CD4-positive, alpha-beta T cell treated with Interleukin-17A for 4 hours (primary cell): ENCODE results near the gene TPCN1.
A peak's percentile ranks its signal among the peaks of the same experiment; 100 is the strongest.

Experiments used
- DNase-seq: peaks from one replicate; pipeline ENCODE4 v3.0.0-alpha.2; 2020; ENCODE audit warnings: mixed read lengths

The TPCN1 gene

DNA sequence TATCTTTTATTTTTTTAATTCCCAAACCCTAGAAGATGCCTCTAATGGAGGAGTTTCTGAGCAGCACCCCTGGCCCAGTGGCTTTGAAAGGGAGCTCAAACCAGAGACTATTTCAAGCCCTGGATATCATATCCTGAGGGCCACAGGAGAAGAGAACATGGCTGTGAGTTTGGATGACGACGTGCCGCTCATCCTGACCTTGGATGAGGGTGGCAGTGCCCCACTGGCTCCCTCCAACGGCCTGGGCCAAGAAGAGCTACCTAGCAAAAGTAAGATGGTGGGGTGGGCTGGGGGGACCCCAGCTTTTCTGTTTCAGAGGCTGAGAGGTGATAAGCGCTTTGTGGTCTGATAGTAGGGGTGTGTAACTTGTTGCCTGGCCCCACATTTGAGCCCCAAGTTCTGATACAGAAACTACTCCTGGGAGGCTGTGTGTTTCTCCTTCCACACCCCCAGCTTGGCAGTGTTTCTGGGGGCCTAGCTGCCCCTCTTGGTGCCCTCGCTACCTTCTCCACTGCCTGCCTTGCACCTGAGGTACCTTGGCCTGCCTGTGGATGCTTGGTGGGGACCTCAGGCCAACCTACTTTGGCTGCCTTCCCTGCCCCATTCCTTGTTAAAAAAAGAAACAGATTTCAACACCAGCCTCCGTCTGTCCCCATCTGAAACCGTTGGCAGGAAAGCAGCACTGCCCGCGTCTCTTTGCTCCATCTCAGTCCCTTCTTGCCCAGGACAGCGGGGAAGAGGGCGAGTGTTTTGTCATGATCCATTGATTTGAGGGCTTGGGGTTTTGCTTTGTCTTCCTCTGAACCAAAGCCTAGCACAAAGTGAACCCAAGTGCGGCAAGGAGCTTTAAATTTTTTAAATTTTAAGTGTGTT is 5.7 kb downstream of the TPCN1 start:
- DNase-seq: no peak

DNA sequence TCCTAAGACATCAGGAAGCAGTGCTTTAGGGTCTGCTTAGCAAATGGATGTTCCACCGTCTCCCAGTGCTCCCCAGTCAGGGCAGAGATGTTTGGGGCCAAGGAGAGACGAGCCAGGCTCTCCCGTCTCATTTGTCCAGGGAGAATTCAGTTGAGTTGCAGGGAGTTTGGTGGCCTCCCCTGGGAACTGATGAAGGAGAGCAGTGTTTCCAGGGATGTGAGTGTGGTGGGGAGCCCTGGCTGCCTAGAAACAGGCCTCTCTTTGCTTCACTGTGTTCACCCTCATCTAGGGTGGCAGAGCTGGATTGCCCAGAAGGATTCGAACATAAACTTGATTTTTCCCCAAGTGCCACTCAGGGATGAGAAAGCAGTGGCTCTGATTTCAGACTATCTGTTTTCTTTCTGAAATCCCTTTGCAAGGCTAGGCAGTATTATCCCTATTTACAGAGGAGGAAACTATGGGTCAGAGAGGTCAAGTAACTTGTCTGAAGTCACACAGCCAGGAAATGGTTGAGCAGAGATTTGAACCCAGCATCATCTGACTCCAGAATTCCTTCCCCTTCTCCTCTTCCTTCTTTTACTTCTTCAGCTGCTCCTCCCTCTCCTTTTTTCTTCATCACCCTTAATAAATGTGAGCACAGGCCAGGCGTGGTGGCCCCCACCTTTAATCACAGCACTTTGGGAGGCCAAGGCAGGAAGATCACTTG is 6.6 kb downstream of the TPCN1 start:
- no peak for DNase-seq

DNA sequence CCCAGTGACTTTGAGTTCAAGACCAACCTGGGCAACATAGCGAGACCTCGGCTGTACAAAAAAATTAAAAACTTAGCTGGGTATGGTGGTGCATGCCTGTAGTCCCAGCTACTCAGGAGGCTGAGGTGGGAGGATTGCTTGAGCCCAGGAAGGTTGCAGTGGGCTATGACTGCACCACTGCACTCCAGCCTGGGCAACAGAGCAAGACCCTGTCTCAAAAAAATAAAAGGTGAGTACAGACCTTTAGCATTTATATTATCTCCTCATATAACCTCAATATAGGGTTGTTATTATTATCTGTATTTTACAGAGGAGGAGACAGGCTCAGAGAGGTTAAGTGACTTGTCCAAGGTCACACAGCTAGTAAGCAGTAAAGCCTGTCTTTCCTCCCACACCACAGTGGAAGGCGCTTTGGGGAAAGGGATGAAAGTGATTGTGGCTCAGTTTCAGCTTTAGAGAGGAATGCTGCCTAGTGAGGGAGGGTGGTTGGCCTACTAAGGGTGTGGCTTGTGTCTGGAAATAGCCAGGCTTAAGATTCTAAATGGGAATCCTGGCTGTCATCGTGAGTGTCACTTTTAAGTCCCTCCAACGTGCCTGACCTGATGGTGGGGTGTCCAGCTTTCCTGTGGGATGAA is 7.2 kb downstream of the TPCN1 start:
- DNase-seq: no peak

DNA sequence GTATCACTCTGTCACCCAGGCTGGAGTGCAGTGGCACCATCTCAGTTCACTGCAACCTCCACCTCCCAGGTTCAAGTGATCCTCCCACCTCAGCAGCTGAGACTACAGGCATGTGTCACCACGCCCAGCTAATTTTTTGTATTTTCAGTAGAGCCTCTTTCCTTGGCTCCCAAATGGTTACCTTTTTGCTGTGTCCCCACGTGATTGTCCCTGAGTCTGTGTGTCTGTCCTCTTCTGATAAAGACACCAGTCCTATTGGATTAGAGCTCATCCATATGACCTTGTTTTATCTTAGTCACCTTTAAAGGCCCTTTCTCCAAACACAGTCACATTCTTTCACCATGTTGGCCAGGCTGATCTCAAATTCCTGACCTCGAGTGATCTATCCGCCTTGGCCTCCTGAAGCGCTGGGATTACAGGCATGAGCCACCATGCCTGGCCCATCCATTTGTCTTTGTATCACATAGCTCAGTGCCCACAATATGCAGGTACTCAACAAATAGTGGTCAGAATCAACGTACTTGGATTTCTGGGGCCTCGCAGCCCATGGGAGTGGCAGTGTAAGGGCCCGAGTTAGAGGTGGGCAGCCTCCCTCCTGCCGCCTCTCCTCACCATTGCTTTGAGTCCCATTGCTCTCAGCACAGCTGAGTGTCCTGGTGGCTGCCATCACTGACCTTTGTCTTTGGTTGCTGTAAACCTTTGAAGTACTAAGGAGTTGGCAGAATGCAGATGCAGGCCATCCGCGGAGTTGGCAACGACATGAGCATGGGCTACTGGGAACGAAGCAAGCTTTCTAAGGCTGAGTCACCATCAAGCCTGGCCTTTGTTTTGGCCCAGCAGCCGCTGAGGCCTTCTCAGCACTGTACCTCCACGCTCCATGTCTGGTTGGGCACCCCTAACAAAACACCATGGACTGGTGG is 9.3 kb downstream of the TPCN1 start:
- DNase-seq: no peak

DNA sequence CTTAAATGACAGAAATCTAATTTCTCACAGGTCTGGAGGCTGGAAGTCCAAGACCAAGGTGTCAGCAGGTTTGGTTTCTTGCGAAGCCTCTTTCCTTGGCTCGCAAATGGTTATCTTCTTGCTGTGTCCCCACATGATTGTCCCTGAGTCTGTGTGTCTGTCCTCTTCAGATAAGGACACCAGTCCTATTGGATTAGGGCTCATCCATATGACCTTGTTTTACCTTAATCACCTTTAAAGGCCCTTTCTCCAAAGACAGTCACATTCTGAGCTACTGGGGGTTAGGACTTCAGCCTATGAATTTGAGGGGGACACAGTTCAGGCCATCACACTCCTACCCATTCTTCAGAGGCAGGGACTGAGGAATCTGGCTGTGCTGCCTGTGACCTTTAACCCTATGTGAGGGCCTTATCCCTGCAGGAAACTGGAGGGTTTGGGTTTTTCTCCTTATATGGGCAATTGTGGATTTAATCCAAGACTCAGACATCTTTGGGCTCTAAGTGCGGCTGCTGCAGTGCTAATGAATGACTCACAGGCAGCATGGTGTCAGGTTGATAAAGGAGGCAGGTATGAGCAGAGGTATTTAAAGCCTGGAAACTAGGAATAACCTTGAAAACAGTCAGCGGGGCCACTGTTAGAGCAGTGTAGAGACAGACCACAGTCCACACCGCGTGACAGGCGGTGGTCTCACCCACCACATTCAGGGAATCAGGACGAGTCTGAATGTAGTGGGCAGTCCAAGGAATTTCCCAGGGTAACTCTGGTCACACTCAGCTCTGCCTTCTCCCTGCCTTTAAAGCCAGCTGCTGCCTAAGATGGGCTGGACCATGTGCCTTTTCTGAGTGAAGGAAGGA is 10.2 kb downstream of the TPCN1 start:
- DNase-seq: no peak

DNA sequence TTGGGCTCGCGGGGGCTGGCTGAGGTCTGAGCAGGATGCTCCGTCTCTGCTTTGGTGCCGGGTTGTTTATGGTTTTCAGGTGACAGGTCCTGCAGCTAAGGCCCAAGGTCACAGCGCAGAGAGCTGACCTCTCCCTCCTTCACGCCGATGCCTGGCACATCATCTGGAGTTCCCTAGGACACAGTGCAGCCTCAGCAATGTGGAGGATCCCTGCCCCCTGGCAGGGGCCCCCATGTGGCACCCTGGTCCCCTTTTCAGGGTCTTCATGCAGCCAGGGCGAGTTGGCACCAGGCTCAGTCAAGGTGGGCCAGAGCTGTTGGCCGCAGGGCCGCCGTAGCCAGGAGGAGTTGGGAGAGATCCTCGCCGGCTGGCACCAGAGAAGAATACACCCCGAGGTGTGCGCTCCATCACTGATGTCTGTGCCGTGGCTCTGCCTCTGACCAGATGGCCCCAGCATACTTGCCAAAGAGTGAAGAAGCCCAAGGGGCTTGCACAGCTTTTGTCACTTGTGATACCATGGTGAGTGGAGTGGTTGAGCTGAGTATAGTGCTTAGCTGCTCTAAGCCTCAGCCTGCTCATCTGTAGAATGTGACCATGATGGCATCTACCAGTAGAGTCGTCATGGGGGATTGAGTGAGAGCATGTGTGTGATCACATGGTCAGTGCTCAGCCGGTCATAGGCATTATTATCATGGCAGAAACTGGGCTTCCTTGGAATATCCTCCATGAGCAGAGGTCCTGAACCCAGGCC is 11.0 kb downstream of the TPCN1 start:
- DNase-seq: no peak

DNA sequence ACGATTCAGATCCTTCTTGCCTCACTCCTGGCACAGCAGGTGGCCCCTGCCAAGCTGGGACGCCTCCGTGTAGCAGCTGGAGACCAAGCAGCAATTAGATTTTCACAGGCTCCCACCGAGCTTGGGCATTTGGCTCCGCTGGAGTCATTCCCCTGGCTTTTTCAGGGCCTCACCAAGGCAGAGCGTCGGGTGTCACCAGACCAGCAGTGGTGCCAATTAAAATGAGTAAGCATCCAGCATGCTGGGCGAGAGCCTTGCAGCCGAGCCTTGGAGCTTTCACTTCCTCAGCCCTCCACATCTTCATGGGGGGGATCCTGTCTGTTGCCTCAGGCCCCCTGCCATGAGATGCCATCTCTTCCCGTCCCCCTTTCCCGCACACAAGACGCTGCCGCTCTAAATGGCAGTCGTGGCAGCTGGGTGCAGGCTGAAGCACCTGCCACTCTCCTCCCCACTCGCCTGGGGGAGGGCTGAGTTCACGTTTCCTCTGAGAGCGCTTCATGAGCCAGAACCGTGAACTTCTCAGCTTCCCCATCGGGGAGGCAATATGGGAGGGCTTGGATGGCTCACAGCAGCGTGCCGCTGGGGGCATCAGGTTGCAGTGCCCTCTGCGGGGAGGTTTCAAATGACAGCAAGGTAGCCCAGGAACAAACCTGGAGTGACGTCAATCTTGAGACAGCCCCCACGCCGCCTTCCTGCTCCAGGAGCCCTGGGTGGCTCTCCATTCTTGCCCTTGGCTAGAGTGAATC is 11.7 kb downstream of the TPCN1 start:
- DNase-seq: peak; percentile 79

DNA sequence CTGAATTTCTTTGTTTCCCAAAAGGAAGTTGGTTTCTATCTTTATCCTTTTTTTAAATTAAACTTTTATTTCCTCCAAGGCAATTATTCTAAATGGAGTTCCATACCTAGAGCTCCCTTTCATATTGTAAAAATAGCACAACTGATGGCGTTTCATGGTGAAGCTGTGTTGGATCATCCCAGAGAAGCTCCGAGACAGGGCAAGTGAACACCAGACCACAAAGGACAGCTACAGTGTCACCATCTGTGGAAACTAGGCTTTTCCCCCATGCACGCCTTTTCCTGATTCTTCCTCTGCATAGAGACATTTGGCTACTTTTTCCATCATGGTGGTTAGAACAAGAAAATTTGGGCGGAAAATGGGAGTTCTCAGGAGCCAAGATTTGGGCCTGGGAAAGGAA is 12.7 kb downstream of the TPCN1 start:
- DNase-seq: no peak

DNA sequence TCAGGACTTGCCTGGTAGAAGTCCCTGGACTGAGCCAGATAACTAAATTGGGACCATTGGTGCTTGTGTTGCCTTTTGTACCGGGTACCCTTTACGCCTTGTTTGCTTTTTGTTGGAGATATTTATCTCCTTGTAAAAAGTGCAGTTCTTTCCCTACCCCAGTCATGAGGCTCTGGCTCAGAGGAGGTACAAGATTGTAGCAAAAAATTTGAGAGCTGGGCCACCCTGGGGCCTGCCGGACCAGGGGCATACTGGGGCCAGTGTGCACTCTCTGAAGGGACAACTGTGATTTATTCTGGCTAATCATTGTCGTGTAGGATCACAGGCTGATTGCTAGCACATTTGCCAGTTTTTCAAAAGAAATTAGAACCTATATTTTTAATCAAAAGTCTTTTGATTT is 13.2 kb downstream of the TPCN1 start:
- no peak for DNase-seq

DNA sequence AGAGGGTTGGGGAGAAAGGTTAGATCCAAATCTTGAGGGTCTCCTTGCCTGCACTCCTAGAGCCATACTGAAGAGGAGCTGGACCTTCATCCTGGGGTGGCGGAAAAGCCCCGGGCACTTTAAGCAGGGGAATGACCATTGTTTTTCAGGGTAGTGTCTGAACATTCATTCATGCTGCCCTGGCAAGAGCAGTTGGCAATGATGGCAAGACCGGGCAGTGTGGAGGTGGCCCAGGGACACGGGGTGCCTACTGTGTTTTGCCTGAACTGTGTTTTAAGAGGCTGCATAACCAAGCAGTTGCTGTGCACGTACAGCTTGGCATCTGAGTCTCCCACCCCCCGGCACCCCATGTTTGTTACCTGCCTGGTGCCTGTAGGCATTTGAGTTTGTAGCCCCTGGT is 14.7 kb downstream of the TPCN1 start:
- DNase-seq: no peak

DNA sequence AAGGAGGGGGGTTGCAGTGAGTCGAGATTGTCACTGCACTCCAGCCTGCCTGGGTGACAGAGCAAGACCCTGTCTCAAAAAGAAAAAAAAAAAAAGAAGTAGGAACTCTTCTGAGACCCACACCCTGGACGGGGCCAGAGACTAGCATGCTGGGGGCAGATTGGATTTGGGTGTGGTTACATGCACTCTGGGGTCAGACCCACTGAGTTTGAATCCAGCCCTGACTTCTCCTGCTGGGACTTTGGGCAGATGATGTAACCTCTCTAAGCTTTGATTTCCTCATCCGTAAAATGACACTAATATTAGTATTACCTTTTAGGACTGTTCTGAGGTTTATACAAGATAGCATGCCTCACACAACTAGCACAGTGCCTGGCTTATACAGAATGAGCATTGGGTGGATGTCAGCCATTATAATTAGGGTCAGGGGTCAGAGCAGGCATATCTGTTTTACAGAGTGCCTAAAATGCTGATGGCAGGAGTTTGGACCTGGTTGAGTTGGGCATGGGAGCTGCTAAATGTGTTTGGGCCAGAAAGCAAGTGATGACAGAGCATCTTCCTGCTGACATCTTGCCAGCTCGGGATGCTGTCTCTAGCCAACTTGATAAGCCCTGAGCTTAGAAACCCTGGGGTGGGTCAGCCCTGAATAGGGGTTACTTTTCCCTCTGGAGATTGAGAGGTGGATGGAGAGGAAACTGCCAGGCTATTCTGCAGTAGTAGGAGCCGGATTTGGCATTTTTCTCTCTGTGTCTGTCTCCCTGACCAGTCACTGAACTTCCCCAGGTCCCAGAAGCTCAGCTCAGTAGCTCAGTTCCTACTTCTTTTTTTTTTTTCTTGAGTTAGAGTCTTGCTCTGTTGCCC is 15.5 kb downstream of the TPCN1 start:
- DNase-seq: no peak

DNA sequence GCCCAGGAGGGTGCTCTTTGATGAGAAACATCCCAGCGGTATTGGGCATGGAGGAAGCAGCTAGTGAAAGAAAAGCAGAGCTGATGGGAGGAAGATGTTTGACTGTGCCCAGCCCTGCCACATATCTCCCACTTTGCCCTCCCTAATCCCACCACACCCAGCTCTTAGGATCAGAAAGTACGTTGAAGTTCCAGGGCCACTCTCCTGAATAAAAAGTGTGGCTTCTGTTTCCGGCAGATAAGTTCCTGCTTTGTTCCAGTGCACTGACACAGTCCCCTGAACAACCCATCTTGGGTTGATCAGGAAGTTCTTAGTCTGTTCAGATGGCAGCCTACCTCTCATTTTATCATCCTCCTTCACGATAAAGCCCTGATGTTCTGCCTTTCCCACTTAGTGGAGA is 16.5 kb downstream of the TPCN1 start:
- no peak for DNase-seq

DNA sequence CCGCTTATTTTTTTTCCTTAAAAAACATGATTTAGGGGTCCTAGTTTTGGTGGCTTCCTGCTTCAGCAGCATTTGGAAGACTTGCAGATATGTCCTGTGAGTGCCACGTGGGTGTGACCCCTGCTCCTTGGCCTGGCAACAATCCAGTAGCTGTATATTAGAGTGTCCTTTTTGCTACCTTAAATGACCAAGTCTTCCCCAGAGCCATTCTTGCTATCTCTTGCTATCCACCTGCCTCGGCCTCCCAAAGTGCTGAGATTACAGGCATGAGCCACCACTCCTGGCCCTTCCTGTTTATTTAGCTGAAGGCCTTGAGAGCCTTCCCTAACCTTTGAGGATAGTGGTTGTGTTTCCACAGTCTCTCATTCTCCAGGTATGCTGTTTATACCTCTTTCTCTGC is 17.0 kb downstream of the TPCN1 start:
- DNase-seq: no peak

DNA sequence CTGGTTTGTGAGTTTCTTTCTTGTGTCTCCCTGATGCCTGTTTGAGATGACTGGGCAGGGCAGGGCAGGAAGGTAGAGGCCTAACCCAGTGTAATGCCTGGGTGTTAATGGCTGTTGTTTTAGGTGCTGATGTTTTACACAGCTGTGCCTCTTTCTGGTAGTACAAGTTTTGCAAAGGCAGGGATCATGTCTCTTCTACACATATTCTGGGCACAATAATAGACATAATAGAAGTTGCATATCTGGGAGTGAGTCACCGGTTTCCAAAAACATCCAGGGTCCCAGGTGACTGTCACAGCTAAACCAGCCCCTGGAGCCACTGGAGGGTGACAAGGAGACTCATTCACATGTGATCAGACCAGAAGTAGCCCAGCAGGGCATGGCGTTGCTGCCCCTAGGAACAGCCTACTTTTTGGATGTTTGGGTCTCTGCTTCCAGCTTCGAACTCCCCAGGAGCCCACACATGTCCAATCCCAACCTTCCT is 18.1 kb downstream of the TPCN1 start:
- no peak for DNase-seq

DNA sequence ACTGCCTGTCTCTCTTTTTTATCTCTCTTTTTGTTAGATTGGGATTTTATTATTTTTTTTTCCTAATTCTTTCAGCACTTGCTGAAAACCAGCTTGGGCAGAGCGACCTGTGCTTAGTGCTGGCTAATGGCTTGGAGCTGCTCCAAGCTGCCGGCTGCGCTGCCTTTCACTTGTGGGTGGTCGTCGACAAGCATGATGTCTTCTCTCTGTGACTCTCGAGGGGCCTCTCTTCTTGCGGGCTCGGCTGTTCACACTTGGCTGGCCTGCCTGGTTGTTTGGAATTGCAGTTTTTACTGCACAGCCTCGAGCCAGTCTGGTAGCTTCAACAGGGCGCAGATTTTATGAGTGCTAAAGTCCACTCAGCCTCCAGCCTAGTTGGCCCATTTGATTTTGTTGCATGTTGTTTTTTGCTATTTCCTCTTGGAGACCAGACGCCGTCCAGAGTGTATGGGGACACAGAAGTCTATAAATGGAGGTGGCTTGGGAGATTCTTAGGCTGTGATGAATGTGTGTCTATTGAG is 18.6 kb downstream of the TPCN1 start:
- no peak for DNase-seq

DNA sequence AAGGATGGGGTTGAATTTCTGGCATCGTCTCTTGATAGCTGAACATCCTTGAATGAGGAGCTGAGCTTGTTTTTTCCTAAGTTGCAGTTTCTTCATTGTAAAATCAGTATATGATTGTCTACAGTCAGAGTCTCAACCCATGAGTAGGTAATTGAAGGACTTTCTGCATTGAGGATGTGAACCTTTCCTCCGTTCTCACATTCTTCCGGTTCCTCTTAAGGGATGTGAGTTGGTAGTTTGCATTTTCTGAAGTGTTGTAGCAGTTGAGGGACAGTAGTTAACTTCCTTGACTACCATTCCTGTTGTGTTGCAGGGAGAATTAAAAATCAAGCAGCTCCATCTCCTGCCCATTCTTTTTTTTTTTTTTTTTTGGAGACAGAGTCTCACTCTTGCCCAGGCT is 19.1 kb downstream of the TPCN1 start:
- no peak for DNase-seq

DNA sequence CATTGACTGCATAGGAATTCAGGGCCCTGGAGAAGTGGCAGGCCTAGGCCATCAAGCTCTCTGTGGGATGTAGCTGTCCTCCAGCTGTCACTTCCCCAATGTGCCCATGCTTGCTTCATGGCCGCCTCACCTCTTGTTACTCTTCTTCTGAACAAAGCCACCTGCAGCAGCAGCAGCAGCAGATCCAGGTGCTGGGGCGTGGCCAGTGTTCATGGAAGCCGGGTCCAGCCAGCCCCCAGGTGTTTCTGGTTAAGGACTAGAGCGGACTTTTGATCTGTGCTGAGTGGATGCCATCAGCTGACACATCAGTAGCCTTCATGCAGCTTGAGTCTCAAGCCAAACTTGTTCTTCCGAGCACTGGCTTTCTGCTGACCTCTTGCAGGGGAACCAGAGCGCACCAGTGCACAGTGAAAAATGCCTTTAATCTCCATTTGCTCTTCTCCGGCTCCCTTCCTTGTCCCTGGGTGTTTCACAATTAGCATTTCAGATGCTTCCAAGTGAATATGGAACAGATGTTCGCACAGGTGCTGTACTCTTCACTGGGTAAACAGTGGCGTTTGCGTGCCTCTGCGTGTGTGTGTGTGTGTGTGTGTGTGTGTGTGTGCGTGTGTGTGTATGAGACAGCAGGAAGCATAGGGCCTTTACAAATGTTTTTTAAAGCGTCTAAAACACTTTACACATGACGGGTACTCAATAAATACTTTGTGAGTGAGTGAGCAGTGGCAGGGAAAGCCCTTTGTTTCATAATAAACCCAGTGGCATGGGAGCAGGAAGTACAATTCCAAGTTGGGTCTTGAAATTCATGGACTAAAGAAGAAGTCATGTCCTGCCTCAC is 20.1 kb downstream of the TPCN1 start:
- DNase-seq: no peak

DNA sequence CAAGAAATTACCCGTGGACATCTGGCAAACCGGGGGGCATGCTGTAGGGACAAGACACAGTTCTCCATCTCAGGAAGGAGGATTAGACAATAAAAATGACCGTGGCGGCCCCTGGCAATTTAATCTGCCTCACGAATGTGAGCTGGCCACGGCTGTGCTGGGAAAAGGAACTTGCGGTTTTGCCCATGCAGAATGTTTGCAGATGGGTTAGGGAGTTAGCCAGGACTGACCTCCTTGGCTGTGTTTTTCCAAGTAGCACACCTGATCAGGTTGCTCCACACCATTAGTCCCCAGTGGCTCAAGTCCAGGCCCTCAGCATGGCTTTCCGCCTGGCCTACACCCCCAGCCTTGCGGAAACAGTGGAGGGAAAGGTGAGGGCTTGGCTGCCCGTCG is 20.8 kb downstream of the TPCN1 start:
- DNase-seq: no peak
